Posterior cingulate gyrus (tissue), 11 donors: ENCODE data around the gene LTBP2.
A peak's percentile ranks its signal among the peaks of the same experiment; 100 is the strongest.

Source experiments
- DNase-seq, 10 donors: peaks; one replicate each; pipeline versions ENCODE4 v3.0.0 to v3.0.0-alpha.2; 2020 to 2021; ENCODE audit warnings: mixed read lengths in 3 of 10
- intact Hi-C: fragments of 100-400 bp; cut with DNase I; formaldehyde crosslinking; loops from one replicate; pipeline ENCODE4 v1.15.1; 2023

The LTBP2 gene

DNA sequence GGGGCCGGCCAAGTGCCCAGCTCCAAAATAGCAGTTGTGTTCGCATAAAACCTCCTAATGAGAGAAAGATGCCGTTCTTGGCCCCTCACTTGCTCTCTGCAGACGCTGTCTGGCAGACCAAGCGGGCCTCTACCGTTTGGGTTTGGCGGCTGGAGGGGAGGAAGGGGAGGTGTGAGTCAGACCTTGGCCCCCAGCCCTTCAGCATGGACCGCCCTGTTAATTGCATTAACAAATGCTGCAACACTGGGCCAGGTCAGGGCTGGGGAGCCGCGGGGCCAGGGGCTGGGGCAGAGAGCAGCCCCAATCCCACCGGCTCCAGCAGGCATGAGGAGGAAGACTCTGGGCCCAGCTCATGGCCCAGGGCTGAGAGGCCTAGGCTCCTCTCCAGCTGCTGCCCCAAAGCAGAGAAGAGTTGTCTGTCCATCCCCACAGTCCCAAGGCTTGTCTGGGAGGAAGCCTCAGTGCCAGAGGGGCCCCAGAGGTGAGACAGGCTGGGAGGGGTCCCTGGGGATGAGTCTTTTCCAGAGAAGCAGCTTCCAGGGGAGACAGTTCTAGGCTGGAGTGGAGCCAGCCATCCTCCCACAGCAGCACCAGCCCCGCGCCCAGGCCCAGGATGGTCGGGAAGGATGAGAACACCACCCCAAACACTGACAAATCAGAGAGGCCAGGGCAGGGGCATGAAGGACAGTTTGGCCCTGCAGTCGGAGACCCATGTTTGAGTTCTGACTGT, 16.9 kb downstream of the LTBP2 start:
- intact Hi-C loops: no loop called here
- DNase-seq: peak in 4 of 10 donors; percentile 52 to 91 (median 77)

DNA sequence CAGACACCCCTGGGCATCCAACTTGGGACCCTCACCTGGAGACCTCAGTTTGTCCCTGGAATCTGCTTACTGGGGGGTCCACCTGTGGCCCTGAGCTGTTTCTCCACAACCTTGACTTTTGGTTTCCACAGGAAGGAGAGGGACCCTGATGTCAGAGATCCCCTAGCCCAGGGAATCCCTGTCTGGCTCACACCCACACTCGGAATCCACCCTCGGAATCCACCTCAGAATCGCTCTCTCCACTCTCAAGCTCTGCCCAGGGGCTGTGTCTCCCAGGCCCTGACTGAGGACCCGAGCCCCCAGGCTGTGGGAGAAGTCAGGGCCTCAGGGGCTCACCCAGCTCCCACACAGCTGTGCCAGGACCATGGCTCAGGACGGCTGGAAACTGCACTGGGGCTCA, 17.4 kb downstream of the LTBP2 start:
- no peak for DNase-seq
- intact Hi-C loops: no loop called here

DNA sequence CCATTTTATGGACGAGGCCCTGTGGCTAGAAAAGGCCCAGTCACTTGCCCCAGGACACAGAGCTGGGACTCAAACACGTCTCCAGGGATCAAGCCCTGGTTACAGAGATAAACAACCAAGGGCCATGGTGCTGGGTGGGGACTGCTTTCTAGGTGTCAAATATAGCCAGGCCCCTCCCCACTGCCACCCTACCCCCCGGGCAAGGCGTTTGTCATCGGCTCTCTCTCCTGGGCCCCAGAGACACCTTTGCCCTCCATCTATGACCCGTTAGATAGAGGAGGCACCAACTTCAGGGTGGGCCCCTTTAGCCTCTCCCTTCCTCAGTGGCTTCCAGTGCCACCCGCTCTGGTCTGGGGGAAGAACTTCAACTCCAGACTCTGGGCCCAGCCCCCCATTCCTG, 18.0 kb downstream of the LTBP2 start:
- intact Hi-C loops: no loop called here
- DNase-seq: peak in 3 of 10 donors; percentile 17 to 53 (median 23)

DNA sequence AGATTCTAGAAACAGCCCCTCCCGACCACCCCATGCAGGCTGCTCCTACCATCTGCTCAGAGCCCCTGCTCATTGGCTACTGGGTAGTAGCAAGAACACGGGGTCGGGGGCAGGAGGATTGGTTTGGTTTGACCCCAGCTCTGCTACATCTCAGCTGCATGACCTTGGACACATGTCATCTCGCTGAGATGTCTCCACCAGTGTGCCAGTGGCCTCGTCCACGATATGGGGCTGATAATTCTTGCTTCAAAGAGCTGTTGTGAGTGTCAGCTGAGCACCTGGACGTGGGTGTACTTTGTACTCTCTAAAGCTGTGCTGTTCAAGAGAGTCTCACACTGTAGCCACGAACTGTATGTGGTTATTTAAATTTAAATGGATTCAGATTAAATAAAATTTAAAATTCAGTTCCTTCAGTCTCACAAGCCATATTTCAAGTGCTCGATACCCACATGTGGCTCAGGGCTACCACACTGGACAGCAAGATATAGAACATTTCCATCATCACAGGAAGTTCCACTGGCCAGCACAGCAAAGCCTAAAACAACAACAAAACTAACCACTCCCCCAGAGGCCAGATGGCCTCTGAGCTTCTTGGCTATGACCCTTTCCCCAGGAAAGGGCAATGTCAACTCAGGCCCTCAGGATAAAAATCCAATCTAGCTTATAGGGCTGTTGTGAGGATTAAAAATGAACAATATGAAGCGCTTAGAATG, 18.6 kb downstream of the LTBP2 start:
- intact Hi-C loops: no loop called here
- peak in 3 of 10 donors; percentile 37 to 46 (median 46) for DNase-seq

DNA sequence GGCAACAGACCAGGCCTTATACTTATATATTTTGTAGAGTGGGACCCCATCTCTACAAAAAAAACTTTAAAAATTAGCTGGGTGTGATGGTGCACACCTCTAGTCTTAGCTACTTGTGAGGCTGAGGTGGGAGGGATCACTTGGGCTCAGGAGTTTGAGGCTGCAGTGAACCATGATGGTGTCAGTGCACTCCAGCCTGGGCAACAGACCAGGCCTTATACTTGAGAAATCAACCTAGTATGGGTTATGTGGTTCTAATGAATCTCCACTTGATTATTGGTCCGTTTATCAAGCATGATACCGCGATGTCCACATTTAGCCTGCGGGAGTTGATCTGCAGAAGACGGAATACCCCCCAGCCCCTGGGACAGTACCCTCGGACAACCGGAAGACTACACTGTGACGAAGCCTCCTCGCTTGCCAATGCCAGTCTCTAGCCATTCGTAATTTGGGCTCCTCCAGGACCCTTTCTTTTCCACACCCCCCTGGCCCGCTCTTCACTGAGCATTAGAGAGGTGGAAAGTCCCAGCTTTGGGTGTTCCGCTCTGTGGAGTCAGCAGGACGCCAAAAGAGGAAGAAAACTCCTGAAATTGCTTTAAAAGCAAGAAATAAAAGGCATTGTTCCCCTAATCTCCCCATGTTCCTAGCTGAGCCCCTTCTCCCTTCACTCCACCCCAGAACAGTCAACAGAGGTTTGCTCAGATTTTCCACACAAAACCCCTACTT, 19.4 kb downstream of the LTBP2 start:
- DNase-seq: peak in 3 of 10 donors; percentile 25 to 67 (median 47)
- intact Hi-C loops: no loop called here

DNA sequence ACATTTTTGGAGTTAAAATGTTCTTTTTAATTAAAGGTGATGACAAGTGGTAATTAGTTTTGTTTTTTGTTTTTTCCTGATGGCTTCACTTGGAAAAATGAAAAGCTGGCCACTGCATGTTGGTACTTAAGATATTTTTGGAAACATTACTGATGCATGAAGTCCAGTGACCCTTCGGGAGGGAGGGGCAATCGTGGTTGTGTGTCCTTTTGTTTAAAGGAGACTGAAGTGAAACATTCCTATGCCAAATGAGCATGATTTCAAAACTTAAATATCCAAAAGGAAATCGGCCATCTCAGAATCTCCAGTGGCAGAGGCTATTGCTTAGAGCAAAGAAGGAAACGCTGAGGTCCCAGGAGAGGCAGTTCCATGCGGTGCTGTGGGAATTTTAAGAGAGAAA, 20.1 kb downstream of the LTBP2 start:
- DNase-seq: peak in 1 of 10 donors; percentile 3
- intact Hi-C loops: no loop called here

DNA sequence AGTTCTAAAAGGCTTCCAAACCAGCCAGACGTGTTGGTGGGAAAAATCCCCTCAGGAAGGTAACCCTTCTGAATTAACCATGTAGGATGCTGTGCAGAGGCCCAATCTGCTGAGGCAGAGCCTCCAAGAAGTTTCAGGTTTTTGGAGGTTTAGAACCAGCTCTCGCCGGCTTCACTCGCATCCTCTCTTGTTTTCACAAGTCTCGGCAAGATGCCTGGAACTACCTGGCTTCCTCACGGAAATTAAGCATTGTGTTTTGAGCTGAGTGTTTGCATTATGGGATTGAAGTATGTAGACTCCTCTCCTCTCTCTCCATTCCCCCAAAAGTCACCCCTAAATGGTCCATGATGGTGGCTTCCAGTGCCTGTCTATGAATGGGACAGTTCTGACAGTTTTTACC, 20.6 kb downstream of the LTBP2 start:
- intact Hi-C loops: no loop called here
- peak in 1 of 10 donors; percentile 28 for DNase-seq

DNA sequence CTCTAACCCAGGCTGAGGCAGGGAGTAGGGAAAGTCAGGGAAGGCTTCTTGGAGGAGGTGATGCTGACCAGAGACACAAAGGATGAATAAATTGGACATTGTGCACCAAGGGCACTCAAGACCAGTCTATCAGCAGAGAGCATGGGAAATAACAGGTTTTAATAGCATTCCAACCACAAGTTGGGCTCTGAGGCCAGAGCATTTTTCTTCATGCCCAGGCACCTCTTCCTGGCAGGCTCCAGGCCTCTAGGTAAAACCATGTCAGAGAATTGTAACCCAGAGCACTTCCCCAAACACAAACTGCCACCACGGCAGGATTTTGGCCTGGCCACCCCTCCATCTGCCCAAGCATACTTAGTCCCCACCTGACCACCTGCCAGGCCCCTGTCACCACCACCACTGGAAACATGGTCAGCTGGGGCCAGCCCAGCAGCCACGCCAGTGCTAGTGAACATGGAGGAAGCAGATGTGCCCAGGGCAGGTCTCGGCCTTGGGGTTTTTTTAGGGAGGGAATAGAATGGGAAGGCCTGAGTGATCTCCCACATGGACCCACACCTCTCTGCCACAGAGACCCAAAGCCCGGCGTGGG, 22.7 kb downstream of the LTBP2 start:
- intact Hi-C loops: no loop called here
- DNase-seq: peak in 2 of 10 donors; percentile 27 to 74

DNA sequence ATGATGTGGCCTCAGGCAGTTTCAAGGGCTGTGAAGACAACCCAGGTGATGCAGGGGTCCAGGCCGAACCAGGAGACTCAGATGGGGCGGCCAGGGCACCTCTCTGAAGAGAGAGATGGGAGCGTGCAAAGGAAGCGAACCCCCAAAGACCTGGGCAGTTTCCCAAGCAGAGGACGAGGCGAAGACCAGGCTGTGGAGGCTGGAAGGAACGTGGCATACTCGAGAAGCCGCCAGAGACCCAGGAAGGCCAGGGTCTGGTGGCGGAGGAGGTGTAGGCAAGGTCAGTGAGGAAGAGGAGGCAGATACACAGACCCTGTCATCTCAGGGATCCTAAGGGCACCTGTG, 24.7 kb downstream of the LTBP2 start:
- intact Hi-C loops: no loop called here
- DNase-seq: peak in 1 of 10 donors; percentile 42

DNA sequence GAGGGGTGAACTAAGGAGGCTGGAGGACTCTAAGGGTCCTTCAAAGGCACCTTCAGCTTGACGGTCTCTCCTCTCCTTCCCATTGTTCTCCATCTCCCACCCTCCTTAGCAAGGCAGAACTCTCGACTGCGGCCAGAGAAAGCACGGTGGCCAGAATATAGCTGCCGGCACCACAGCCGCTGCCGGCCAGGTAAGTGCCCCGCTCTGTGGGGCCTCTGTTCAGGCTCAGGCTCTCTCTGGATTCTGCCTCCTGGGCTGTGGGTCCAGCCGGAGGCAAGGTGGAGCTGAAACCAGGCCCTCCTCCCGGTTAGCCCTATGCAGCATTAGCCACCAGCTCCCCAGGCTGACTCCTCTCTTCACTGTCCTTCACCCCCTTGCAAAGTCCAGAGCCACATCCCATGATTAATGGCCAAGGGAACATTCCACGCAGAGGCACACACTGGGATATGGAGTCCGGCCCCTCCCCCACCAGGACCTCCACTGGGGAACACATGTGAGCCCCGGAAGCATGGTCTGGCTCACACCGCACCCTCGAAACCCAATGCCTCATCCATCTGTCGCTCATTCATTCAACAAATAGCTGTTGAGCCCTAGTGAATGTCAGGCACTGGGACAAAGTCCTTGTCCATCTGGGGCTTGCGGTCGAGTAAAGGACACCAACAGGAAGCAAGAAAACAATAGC, 25.2 kb downstream of the LTBP2 start:
- DNase-seq: peak in 1 of 10 donors; percentile 49
- intact Hi-C loops: no loop called here

DNA sequence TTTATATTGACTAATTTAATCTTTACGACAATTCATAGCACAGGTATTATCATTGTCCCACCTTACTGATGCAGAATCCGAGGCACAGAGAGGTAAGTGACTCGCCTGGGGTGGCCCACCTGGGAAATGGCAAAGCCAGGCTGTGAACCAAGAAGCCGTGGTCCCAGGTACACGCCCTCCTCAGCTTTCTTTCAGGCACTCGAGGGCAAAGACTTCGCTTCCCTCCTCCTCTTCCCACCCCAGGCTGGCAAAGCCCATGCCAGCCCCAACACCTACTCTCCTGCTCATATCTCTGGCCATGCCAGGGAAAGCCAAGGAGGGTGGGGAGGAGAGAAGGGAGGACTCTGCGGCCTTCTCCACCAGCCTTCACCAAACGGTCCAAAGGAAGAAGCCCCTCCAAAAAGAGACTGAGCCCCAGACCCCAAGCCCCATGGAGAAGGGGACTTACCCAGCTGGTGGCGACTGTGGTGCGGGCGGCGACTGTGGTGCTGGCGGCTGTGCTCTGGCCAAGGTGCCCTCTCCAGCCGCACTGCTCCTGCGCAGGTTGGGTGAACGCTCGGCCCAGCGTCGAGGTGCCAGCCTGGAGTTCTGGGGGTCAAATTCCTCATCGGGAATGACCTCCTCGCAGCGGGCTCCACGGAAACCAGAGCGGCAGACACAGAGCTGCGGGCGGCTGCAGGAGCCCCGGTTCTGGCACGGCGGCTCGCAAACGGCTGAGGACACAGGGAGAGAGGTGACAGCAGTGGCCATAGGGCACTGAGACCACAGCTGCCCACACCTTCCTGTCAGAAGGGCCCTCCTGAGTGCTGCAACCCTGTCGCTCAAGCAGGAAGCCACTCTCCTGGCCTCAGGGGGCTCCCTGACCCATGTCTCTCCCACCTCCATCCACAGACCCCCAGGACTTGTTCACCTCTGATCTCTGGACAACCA, 26.4 kb downstream of the LTBP2 start:
- intact Hi-C loops: no loop called here
- peak in 1 of 10 donors; percentile 65 for DNase-seq

DNA sequence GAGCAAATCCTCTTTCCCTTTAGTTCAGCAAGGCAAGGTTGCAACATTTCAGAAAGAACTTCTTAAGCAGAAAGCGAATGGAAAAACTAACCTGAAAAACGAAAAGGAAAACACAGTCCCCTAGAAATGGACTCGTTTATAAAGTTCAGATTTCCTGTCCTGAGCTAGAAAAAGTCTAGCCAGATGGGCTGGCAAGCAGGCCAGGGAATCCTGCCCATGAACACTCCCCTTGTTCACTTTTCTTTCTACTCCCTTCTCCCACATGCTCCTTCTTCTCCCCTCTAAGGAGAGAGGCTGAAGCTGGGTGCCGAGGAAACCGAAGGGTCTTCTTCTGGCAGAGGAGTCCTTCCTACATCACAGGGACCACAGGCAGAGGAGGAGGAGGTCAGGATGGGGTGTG, 27.1 kb downstream of the LTBP2 start:
- DNase-seq: no peak

DNA sequence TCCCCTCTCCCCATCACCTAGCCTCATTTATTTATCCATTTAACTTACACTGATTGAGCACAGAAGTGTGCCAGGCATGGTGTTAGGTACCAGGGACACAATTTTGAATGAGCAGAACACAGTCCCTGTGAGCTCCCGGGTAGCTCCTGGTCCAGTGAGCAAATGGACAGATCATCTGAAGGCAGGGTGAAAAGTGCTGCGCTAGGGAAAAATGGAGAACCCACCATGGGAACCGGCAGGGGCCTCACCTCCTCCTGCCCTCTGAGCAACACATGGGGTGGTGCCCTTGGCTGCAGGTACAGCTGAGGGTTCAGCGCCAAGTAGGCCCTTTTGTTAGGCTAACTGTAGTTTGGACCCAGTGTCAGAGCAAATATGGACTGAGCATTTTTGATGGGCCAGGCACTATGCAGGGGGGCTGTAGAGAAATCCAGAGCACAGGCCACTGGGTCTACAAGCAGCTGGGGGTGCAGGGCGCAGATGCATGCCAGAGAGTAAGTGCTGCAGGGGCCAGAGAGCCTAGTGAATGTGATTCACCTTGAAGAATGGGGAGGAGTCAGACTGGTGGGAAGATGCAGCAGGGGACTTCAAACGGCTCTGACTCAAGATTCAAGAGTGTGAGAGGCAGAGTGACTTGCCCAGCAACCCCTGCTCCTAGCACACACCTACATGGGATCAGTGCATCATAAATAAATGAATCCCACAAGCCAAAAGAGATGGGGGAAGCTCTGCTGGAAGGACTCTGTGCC, 28.2 kb downstream of the LTBP2 start:
- DNase-seq: peak in 2 of 10 donors; percentile 6 to 49
- intact Hi-C loops: no loop called here

More for the DNA sequence above, 27.1 kb downstream of the LTBP2 start:
- intact Hi-C loops: no loop called here

DNA sequence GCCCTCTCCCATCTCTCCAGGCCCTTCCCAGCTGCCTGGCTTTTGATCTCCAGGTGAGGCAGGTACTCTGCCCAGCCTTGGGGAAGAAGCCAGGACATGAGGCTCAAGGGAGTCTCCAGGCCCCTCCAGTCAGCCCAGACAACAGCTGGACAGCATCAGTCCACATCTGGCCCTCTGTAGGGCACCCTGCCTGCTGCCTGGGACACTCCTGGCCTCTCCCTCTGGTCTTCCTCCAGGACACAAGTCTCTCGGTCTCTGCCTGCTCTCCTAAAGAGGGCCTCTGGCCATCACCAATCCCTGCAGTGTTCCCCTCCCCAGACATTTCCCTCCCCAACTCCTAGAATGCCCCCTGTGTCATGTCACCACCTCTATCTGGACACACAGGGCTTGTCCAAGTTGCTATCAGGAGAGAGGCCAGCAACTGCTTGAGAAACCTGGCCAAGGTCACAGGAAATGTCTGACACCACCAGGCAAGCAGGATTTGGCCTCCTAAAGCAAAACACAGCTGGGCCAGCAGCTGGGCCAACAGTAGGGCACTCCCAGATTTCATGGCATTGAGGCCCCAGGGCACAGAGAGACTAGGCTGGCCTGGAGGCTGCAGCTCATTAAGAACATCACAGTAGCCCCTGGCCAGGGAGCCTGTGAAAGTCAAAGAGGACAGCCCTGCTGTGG, 29.0 kb downstream of the LTBP2 start:
- intact Hi-C loops: no loop called here
- peak in 2 of 10 donors; percentile 61 to 80 for DNase-seq

DNA sequence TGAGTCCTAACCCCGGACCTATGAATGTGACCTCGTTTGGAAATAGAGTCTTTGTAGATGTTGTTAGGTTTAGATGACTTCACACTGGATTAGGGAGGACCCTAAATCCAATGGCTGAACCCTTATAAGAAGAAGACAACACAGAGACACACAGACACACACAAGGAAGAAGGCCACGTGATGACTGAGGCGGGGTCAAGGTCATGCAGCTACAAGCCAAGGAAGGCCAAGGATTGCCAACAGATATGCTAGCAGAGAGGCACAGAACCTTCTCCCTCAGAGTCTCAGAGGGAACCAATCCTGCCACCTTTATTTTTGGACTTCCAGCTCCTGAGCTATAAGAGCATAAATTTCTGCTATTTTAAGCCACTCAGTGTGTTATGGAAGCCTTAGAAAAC, 31.8 kb downstream of the LTBP2 start:
- intact Hi-C loops: no loop called here
- no peak for DNase-seq

DNA sequence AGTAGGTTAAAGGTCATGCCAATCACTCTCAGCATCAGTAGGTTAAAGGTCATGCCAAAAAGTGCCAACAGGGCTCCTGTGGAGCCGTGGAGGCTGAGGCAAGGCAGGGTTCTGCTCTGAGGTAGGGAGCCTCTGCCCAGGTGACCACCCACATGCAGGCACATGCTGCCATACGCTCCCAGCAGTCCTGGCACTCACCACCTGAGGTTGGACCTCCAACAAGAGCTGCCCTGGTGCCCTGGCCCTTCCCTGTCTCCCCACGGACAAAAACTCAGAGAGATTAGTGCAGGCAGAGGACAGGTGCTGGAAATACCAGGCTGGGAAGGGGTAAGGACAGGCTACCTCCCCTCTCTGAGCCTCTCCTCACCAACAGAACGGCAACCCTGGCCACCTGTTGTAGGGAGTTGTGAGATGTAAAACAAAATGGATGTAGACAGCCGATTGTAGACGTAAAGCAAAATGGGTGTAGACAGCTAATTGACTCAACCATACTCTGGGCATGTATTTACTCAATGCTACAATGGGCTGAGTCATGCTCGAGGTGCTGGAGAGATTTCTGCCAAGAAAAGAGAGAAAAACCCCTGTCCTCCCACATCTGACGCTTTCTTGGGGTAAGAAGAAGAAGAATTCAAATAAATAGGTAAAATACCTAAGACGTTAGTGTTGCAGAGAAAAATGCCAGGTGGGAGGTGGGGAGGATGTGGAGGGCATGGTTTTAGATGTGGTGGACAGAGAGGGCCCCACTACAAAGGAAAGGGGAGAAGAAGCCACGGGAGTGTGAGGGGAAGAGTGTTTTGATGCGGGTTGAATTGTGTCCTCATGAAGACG, 32.4 kb downstream of the LTBP2 start:
- DNase-seq: peak in 2 of 10 donors; percentile 60 to 72
- intact Hi-C loops: no loop called here

DNA sequence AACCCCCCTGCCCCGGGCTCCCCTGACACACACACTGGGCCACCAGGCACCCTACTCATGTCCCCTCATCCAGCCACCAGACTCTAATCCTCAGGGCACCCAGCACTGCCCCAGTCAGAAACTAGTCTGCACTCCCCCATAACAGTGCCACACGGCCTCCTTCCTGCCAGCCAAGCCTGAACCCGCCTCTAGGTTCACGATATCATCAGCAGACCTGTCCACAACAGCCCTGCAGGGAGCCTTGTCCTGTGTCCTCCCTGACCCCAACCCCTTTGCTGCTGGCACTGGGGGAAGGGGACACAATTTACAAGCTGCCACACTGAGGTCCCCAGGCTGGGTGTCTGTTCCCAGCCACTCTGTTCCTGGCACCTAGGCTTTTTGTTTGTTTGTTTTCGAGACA, 33.6 kb downstream of the LTBP2 start:
- peak in 1 of 10 donors; percentile 51 for DNase-seq
- intact Hi-C loops: no loop called here
